Cortex of kidney (tissue), 1 donor: ENCODE results near the gene ZNF830.
"Not testable (repeated sequence)": the region's sequence is repeated elsewhere in the genome, so short reads cannot be mapped to it uniquely, and the experiment has no call there.

ENCODE experiments used
- DNase-seq: peaks from one replicate; lab custom pipeline; 2025; lab: John Stamatoyannopoulos, UW

The ZNF830 gene, protein sequence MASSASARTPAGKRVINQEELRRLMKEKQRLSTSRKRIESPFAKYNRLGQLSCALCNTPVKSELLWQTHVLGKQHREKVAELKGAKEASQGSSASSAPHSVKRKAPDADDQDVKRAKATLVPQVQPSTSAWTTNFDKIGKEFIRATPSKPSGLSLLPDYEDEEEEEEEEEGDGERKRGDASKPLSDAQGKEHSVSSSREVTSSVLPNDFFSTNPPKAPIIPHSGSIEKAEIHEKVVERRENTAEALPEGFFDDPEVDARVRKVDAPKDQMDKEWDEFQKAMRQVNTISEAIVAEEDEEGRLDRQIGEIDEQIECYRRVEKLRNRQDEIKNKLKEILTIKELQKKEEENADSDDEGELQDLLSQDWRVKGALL

DNA sequence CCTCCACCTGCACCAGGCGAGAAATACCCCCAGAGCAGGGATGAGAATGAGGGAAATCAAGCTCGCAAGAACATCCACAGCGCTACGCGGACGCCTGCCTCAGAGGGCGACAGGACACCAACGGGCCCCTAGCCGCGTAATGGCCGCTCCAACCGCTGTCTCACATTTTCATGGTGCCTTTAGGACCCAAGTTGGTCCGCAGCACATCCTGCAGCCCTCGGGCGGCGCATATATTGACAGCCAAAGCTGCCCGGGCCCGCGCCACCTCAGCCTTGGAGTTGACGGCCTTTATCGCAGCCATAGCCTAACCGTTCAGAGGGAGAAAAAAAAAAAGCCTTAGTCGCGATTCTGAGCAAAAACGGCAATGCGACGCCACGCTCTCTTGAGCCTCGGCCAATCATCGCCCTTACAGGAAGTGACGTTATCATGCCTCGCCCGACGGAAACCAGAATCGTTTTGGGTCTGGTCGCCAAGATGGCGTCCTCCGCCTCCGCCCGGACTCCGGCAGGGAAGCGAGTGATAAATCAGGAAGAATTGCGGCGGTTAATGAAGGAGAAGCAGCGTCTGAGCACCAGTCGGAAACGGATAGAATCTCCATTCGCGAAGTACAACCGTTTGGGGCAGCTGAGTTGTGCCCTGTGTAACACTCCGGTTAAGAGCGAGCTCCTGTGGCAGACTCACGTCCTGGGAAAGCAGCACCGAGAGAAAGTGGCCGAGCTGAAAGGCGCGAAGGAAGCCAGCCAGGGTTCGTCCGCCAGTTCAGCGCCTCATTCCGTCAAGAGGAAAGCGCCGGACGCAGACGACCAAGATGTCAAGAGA lies at the start of gene ZNF830, which contains the start of gene CCT6B:
TSS of gene ZNF830 (plus strand) at position 448 of the 819 bp plus-strand sequence. CDS start at position 475, 27 bp downstream.
TSS of gene CCT6B (minus strand) at position 368 of the 819 bp plus-strand sequence. CDS start at position 301, 67 bp downstream.
- DNase-seq: peak; percentile 59

- no peak for DNase-seq
These were observed 48.3 kb upstream of the ZNF830 start for GRCh38 chr17:34913001-34913400.

DNA sequence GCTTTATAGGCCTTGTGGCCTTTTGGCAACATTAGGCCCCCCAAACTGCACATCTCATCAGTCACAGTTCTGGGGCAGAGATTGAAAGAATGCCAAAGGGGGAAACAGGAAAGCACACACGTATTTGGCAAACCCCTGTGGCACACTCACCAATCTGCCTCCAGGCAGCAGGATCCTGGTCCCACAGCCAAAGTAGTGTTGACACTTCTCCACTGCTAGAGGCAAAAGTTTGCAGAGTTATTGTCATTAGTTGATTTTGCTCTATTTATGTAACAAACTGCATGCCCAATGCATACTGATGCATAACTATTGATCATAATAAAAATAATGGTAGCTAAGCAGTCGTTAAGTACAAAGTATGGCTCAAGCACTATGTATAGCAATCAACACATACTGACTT lies 45.2 kb upstream of the ZNF830 start:
- no peak for DNase-seq

GRCh38 chr17:34917381-34917780 lies 44.0 kb upstream of the ZNF830 start:
- no peak for DNase-seq

- DNase-seq: no peak
These were observed 40.7 kb upstream of the ZNF830 start for GRCh38 chr17:34920676-34921075.

- DNase-seq: no peak
These were observed 34.7 kb upstream of the ZNF830 start for GRCh38 chr17:34926661-34927060.

DNA sequence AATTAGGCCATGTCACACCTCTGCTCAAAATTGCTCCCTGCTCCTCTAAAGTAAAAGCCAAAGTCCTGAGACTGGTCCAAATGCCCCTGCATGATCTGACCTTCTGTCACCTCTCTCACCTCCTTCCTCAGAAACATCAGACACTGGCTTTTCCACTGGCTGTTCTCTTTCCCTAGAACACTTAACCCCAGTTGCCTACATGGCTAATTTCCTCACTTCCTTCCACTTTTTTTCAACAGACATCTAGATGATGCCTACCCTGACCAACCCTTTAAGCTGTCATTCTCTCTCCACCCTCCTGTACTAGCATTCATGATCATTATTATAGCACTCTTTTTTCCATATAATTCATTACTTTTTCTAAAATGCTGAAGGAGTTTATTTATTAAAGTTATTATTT lies 31.1 kb upstream of the ZNF830 start:
- no peak for DNase-seq

DNA sequence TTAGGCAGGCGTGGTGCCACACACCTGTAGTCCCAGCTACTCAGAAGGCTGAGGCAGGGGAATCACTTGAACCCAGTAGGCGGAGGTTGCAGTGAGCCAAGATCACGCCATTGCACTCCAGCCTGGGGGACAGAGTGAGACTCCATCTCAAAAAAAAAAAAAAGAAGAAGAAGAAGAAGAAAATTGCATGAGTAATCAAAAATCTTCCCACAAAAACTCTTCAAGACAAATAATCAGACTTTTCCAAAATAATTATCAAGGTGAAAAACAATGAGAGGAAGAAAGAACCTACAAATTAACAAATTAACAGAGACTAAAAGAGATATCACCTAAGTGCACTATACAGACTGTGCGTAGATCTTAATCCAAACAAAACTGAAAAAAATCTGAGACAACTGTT lies 10.6 kb upstream of the ZNF830 start:
- DNase-seq: not testable (repeated sequence)

- DNase-seq: no peak
These were observed 2.9 kb upstream of the ZNF830 start for GRCh38 chr17:34958438-34958837.

DNA sequence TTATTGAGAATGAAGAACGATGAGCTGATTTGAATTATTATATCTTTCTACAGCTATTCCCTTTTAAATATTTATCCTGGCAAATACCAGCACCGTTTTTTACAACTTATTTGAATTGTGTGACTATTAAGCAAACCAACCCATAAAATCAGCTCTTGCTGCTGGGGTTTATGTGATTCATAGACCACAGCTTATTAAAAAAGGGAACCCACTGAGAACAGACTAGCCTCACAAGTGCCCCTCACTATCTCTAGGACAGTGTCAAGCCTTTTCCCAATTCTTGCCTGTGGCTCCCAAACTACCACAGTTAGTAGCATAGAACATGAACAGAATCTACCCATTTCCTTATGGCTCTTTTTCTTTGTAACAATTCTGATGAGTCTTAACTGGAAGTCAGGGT lies 12.8 kb downstream of the ZNF830 start:
- DNase-seq: no peak

GRCh38 chr17:34974794-34975785 lies 13.8 kb downstream of the ZNF830 start:
- DNase-seq: no peak

DNA sequence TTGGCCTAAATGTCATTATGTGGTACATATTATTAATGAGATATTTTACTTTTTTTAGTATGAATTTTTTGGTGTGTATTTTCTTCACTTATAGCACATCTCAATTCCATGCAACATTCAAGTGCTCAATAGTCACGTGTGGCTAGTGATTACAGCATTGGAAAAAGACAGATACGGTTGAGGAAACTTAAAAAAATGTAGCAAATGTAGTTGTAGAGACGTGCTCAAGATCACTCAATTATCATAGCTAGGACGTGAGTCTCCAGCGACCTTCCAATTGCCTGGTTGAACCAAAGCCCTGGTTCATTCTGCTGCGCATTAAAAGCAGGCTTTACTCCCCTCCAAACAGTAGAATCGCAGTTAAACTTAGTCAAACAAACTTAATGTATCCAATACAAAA lies 17.8 kb downstream of the ZNF830 start:
- no peak for DNase-seq

- no peak for DNase-seq
These were observed 18.5 kb downstream of the ZNF830 start for GRCh38 chr17:34979650-34980352.

GRCh38 chr17:34980353-34980680 lies 19.0 kb downstream of the ZNF830 start, which contains the start of gene LIG3:
Gene LIG3, plus strand, starts transcription at chr17:34980512. Its CDS starts 2,494 bp downstream, at chr17:34983006.
- DNase-seq: no peak

- no peak for DNase-seq
These were observed 19.6 kb downstream of the ZNF830 start for GRCh38 chr17:34980681-34981537.

DNA sequence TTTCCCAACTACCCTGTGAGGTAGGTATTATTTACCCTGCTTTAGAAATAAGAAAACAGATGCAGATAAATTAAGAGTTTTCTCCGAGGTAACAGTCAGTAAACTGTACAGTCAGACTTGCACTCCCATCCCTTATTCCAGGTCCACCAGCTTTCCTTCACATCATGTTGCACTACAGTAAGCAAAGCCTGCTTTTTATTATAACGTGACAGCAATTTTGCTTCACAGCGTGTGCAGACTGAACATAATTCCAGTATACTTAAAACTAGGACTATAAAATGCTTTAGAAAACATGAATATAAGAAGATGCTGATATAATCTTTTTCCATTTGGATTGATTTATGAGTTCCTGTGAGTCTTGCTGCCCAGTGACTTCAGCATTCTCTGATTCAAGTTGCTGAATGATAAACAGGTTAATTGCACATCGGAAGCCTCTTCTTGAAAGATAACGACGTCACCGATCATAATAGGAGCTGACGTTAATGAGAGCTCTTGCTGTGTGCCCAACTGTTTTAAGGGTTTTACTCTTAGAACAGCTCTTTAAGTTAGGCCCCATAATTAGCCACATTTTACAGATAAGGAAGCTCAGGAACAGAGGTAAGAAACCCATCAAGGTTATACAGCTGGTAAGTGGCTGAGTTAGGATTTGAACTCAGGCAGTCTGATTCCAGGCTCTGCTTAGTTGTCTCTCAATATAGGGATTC lies 20.4 kb downstream of the ZNF830 start:
- DNase-seq: no peak

GRCh38 chr17:34987232-34987631 lies 25.9 kb downstream of the ZNF830 start:
- DNase-seq: no peak

GRCh38 chr17:34988644-34989043 lies 27.3 kb downstream of the ZNF830 start:
- no peak for DNase-seq

- no peak for DNase-seq
These were observed 28.1 kb downstream of the ZNF830 start for GRCh38 chr17:34989473-34989872.
